ENCODE data around the gene PEDS1. TPM values are rescaled to one million over a fixed set of nuclear protein-coding genes. Genes with fewer than 3 reads are reported as not detected.
"Not testable (repeated sequence)": the region's sequence is repeated elsewhere in the genome, so short reads cannot be mapped to it uniquely, and the experiment has no call there.

PEDS1 gene
- total and polyA plus RNA-seq, 7 donors: 13.8 to 27.4 (median 20.2) TPM

DNA sequence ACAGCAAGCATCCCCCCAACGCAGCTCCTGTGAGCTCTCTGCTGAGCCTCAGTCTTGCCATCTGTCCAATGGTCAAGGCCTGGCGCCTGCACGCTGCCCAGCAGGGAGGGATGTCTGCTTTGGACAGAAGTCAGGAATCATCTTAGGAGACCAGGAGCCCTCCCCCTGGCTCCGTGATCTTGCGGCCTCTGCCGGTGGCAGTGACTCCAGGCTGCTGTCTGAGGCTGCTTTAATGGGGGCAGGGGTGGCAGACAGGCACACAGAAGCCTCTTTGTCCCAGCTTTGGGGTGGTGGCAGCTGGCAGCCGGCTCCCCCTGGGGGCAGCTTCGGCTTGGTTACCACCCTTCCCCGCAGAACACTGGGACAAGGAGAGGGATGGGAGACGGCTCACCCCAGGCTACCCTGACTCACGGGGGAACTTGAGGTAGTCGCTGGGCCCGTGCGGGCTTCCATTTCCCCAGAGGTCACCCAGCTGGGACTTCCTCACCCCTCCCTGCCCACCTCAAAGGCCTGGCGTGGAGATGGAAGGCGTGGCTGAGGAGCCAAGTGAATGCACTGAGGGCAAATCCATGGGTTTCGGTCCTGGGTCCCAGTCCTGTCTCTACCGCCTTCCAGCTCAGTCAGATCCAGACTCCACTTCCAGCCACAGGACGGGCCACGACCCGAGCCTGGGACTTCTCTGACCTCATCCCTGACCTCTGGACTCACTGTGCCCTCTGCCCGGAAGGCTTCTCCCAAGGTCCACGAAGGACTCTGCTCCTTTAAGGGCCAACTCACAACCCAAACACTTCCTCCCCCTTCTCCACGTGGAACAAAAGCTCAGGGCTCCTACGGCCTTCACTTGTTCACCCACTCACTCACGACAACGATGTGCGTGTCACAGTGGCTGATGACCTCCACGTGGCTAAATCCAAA is 14.8 kb downstream of the PEDS1 start:
- TF ChIP-seq, protein P1, sequence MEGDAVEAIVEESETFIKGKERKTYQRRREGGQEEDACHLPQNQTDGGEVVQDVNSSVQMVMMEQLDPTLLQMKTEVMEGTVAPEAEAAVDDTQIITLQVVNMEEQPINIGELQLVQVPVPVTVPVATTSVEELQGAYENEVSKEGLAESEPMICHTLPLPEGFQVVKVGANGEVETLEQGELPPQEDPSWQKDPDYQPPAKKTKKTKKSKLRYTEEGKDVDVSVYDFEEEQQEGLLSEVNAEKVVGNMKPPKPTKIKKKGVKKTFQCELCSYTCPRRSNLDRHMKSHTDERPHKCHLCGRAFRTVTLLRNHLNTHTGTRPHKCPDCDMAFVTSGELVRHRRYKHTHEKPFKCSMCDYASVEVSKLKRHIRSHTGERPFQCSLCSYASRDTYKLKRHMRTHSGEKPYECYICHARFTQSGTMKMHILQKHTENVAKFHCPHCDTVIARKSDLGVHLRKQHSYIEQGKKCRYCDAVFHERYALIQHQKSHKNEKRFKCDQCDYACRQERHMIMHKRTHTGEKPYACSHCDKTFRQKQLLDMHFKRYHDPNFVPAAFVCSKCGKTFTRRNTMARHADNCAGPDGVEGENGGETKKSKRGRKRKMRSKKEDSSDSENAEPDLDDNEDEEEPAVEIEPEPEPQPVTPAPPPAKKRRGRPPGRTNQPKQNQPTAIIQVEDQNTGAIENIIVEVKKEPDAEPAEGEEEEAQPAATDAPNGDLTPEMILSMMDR (IDR thresholded peaks at IDR 0.05): peak in 1 of 4 experiments; percentile 14
- TF ChIP-seq POLR2AphosphoS5 (IDR thresholded peaks at IDR 0.05): no peak
- H3K4me1 ChIP-seq: peaks cover 0 to 34% (median 21%) of the 10 kb centered on the region in 4 donors
- 63 to 81% methylated on average over 29 of the region's 29 CpGs for WGBS, 2 donors
- intact Hi-C loops (cut with DNase I): no loop called here
- H3K9me3 ChIP-seq: no peaks in the 10 kb centered on the region
- DNase-seq: no peak
- H3K27ac ChIP-seq: peak overlapping the region; percentile 55 to 66 (median 61)
- H3K36me3 ChIP-seq: peaks cover 10 to 52% (median 20%) of the 10 kb centered on the region in 4 donors
- H3K4me3 ChIP-seq: no peak overlapping the region
- no peaks in the 10 kb centered on the region for H3K27me3 ChIP-seq

DNA sequence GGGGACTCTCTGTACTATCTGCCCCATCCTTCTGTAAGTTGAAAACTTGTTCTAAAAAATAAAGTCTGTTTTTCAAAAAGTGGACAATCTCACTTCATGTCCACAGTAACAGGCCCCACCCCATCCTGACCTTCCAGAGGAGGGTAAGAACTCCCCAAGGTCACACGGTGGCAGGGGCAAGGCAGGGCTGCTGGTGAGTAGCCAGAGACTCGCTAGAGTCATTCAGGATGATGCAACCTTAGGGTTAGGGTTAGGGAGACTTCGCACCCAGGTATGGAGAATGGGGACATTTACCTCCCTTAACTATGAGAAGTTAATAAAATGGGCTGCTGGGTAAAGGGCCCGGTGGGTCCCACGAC is 15.4 kb downstream of the PEDS1 start:
- no peaks in the 10 kb centered on the region for H3K9me3 ChIP-seq
- peak overlapping the region; percentile 55 to 66 (median 61) for H3K27ac ChIP-seq
- peaks cover 0 to 37% (median 26%) of the 10 kb centered on the region in 4 donors for H3K4me1 ChIP-seq
- 84 to 92% methylated on average over 5 of the region's 5 CpGs for WGBS, 2 donors
- H3K4me3 ChIP-seq: no peak overlapping the region
- TF ChIP-seq, protein P1 (IDR thresholded peaks at IDR 0.05): no peak
- TF ChIP-seq EP300 (IDR thresholded peaks at IDR 0.05) (no peak), POLR2AphosphoS5 (IDR thresholded peaks at IDR 0.05) (no peak), POLR2A (IDR thresholded peaks at IDR 0.05) (no peak)
- intact Hi-C loops (cut with DNase I): no loop called here
- no peaks in the 10 kb centered on the region for H3K27me3 ChIP-seq
- no peak for DNase-seq
- H3K36me3 ChIP-seq: peaks cover 7 to 48% (median 19%) of the 10 kb centered on the region in 4 donors

DNA sequence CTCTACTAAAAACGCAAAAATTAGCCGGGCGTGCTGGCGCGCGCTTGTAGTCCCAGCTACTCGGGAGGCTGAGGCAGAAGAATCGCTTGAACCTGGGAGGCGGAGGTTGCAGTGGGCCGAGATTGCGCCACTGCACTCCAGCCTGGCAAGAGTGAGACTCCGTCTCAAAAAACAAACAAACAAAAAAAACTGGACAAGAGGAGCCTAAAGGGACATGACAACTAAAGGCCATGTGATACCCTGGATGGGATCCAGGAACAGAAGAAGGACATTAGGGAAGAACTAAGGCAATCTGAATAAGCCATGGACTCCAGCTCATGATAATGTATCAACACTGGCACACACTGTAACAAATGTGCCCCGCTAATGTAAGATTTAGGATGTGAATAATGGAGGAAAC is 15.8 kb downstream of the PEDS1 start:
- Histone ChIP-seq H3K27ac (peak overlapping the region; percentile 55 to 66 (median 61)), H3K4me1 (peaks cover 0 to 37% (median 29%) of the 10 kb centered on the region in 4 donors), H3K36me3 (peaks cover 3 to 44% (median 15%) of the 10 kb centered on the region in 4 donors)
- H3K4me3 ChIP-seq; DNase-seq; intact Hi-C loops (cut with DNase I); H3K27me3 ChIP-seq; H3K9me3 ChIP-seq: not testable (repeated sequence)
- TF ChIP-seq POLR2AphosphoS5 (IDR thresholded peaks at IDR 0.05): peak in 1 of 4 donors; percentile 8
- WGBS, 2 donors: 90 to 95% methylated on average over 13 of the region's 13 CpGs

DNA sequence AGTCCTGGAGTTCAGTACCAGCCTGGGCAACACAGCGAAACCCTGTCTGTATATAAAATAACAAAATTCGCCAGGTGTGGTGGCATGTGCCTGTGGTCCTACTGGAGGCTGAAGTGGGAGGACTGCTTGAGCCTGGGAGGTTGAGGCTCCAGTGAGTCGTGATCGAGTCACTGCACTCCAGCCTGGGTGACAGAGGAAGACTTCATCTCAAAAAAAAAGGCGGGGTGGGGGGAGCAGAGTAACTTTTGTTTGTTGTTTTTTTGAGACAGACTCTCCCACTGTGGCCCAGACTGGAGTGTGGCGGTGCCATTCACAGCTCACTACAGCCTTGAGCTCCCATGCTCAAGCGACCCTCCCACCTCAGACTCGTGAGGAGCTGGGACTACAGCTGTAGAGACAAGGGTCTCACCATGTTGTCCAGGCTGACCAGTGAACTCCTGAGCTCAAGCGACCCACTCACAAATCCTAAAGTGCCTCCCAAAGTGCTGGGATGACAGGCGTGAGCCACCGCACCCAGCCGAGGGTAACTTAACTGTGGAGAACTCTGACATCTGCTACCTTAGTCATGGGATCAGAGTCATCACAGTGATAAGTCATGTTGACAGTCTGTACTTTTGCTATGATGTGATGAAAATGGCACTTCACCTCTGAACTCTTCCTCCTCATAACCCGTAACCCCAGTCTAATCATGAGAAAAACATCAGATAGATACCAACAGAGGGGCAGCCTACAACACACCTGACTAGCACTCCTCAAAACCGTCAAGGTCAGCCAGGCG is 16.5 kb downstream of the PEDS1 start:
- intact Hi-C loops (cut with DNase I): no loop called here
- DNase-seq: no peak
- H3K9me3 ChIP-seq: no peaks in the 10 kb centered on the region
- H3K4me3 ChIP-seq: no peak overlapping the region
- no peak for TF ChIP-seq POLR2AphosphoS5 (IDR thresholded peaks at IDR 0.05)
- TF ChIP-seq POLR2A (IDR thresholded peaks at IDR 0.05): no peak
- TF ChIP-seq, protein P1 (IDR thresholded peaks at IDR 0.05): no peak
- no peak for TF ChIP-seq EP300 (IDR thresholded peaks at IDR 0.05)
- H3K4me1 ChIP-seq: peaks cover 0 to 41% (median 33%) of the 10 kb centered on the region in 4 donors
- peak overlapping the region; percentile 55 to 66 (median 61) for H3K27ac ChIP-seq
- H3K27me3 ChIP-seq: no peaks in the 10 kb centered on the region
- 93 to 94% methylated on average over 15 of the region's 15 CpGs for WGBS, 2 donors
- H3K36me3 ChIP-seq: peaks cover 2 to 37% (median 10%) of the 10 kb centered on the region in 4 donors

DNA sequence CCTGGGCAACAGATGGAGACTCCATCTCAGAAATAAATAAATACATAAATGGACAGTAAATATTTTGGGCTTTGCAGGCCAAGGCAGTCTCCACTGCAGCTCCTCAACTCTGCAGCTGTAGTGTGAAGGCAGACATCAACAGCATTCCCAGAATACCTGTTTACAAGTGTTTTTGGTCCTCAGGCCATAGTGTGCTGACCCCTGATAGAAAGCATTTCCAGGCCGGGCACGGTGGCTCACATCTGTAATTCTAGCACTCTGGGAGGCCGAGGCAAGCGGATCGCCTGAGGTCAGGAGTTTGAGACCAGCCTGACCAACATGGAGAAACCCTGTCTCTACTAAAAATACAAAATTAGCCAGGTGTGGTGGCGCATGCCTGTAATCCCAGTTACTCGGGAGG is 18.4 kb downstream of the PEDS1 start:
- H3K36me3 ChIP-seq: peaks cover 0 to 18% (median 0%) of the 10 kb centered on the region in 4 donors
- H3K27me3 ChIP-seq; DNase-seq; H3K4me3 ChIP-seq; H3K9me3 ChIP-seq; H3K27ac ChIP-seq; intact Hi-C loops (cut with DNase I): not testable (repeated sequence)
- peaks cover 0 to 58% (median 50%) of the 10 kb centered on the region in 4 donors for H3K4me1 ChIP-seq
- WGBS, 2 donors: 95% methylated on average over 7 of the region's 7 CpGs
